ENCODE results near the gene FIBP.

Gene FIBP

DNA sequence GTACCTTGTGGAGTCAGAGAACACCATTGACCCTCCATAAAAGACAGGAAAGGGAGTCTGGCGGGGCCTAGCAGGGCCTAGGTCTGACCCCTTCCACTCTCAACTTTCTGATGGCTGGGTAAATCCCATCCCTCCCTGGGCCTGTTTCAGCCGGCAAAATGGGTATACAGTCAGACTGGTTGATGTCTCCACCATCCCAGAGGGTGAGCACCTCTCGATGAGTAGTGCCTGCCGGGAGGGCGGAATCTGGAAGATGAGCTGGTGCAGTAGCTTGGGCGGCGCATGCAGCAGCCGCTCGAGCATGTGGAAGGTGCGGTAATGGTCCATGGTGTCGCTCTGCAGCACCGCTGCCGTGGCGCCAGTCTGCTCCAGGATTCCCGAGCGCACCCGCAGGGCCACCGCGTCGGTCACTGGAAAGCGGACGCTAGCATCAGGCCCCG, 528 bp downstream of the FIBP start:
- DNase-seq: no peak

DNA sequence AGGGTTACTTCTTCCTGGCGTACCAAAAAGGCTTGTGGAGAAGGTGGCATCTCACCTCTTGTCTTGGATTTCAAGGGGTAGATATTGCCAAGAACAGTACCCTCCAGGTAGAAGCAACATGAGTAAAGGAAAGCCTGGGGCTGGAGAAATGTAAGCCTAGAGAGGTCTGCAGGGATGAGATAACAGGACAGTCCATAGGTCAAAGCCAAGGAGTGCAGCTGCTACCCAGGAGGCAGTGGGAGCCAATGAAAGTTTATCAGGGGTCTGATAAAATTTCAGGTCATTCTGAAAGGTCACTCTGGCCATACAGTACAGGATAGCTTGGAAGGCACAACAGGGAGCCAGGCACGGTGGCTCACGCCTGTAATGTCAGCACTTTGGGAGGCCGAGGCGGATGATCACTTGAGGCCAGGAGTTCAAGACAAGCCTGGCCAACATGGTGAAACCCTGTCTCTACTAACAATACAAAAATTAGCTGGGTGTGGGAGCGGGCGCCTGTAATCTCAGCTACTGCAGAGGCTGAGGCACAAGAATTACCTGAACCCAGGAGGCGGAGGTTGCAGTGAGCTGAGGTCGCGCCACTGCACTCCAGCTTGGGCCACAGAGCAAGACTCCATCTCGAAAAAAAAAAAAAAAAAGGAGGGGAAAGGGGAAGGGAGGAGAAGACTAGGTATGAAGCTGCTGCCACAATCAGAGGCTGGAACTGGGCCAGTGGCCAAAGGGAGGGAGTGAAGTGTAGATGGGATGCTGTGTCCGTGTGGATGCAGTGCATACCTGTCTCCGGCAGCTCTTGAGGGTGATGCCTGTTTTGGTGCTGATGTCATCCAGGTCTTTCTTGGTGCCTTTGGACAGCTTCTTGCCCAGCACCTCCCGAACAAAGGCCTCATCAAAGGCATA, 1.2 kb downstream of the FIBP start:
- no peak for DNase-seq

DNA sequence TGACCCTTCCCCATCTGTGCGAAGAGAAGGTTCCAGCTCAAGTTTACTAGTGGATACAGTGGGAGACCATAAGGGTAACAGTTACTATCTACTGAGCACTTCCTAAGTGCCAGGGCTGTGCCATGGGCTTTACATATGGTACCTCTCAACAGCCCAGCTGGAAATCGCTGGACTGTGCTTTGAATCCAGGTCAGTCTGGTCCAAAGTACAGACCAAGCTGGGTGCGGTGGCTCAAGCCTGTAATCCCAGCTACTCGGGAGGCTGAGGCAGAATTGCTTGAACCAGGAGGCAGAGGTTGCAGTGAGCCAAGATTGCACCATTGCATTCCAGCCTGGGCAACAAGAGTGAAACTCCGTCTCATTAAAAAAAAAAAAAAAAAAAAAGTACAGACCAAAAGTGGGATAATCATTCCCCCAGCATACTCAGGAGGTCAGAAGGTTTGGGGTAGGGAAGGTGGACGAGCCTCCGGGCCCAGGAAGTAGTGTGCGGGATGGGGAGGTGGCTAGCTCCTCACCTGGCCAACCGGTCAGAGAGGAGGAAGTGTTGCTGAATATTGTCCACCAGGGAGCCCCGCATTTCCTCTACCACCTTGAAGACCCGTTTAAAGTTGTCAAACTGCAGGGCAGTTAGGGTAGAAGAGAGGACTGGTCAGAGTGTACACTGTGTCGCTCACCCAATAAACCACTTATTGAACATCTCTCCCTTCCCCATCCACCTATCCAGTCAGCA, 2.3 kb downstream of the FIBP start:
- DNase-seq: no peak

DNA sequence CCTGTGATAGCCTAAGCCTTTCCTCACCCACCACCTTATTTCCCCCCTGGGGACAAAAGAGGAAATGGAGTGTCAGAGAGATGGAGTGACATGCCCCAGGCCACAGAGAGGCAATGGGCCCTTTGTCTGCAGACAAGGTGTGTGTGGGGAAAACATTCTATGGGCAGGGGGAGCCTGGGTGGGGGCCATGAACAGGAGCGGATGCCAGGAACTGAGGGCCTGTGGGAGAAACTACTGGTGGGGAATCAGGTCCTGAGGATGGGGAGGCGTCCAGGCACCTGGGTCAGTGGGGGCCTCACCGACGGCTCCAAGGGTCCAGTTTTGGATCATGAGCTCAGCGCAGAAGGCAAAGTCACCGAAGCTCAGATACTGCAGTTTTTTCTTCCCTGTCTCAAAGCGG, 3.0 kb downstream of the FIBP start:
- no peak for DNase-seq

DNA sequence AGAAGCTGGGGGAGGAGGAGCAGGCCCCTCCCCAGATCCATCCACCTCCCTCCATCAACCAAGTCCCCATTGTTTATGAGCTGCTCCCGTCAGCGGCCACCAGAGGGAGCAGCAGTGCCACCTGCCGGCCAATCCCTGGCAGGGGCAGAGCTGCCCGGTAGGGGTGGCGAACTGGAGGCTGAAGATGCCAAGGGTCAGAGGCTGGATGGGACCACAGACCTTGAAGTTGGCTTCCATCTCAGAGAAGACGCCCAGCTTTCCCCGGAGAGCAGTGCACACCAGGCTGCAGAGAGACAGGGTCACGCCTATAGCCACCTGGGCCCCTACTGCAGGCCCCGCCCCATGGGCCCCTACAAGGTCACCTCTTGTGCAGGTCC, 3.6 kb downstream of the FIBP start:
- peak; percentile 80 for DNase-seq

DNA sequence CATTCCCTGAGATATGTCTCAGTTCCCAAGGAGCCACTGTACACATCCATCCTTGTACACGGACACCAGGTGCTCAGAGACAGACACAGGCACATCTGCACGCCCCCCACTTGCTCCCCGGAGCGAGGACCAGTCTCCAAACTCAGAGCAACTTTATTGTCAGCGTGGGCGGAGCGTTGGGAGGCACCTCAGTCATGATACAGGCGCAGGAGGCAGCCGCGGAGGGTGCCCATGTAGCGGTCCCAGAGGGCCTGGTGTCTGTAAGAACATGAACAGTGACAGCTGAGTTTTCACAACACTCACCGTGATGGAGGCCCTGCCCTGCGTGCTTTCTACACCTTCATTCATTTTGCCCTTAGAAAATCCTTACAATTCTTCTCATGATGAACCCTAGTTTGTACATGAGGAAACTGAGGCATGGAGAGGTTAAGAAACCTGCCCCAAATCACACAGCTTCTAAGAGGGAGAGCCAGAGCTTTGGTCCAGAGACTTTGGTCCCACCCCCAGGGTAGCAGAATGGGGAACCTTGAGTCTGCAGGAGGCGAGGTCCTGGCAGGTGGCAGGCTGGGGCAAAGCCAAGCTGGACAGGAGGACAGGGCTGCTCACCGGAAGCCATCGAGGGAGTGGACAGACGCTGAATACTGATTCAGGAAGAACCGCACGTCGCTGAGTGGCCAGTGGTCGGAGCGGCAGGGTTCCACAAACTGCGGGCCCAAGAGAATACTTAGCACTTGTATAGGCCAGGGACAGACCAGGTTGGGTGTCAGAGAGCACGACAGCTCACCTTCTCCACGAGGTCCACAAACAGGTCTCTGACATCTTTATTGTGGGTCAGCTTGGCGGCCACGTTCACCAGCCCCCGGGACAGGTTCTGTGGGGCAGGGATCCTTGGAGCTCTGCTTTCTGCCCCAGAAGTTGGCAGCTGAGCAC, 4.2 kb downstream of the FIBP start:
- DNase-seq: no peak

DNA sequence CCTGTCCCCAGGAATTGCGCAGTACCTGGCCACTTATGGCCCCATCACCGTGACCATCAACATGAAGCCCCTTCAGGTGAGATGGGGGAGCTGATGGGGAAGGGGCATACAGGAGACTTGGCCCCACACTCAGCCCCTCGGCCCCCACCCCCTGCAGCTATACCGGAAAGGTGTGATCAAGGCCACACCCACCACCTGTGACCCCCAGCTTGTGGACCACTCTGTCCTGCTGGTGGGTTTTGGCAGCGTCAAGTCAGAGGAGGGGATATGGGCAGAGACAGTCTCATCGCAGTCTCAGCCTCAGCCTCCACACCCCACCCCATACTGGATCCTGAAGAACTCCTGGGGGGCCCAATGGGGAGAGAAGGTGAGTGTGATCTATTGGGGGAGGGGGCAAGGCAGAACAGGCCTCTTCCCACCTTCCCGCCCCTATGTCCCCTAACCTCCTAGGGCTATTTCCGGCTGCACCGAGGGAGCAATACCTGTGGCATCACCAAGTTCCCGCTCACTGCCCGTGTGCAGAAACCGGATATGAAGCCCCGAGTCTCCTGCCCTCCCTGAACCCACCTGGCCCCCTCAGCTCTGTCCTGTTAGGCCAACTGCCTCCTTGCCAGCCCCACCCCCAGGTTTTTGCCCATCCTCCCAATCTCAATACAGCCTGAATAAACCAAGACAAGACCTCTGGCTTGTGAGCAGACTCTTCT, 5.1 kb downstream of the FIBP start:
- DNase-seq: no peak

DNA sequence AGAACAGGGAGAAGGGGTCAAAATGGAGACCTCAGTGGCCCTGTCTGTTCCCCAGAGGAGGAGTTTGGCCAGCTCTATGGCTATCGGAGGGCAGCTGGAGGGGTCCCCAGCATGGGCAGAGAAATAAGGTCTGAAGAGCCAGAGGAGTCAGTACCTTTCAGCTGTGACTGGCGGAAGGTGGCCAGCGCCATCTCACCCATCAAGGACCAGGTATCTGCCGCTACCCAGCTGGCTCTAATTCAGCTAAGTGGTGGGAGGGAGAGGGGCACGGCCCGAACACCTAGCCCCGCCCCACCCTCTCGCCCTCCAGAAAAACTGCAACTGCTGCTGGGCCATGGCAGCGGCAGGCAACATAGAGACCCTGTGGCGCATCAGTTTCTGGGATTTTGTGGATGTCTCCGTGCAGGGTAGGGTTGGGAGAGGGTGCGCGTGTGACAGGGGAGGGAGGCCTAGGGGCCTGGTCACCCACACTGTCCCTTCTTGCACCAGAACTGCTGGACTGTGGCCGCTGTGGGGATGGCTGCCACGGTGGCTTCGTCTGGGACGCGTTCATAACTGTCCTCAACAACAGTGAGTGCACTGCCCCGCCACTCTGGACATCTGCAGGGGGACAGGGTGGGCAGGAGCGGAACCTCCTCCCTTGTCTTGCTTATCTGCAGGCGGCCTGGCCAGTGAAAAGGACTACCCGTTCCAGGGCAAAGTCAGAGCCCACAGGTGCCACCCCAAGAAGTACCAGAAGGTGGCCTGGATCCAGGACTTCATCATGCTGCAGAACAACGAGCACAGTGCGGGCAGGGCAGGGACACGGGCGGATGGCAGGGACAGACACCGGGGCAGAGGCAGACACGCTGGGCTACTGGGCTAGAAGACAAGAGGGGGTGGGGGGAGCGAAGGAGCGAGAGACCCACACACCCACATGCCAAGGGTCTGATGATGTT, 5.9 kb downstream of the FIBP start:
- DNase-seq: no peak

DNA sequence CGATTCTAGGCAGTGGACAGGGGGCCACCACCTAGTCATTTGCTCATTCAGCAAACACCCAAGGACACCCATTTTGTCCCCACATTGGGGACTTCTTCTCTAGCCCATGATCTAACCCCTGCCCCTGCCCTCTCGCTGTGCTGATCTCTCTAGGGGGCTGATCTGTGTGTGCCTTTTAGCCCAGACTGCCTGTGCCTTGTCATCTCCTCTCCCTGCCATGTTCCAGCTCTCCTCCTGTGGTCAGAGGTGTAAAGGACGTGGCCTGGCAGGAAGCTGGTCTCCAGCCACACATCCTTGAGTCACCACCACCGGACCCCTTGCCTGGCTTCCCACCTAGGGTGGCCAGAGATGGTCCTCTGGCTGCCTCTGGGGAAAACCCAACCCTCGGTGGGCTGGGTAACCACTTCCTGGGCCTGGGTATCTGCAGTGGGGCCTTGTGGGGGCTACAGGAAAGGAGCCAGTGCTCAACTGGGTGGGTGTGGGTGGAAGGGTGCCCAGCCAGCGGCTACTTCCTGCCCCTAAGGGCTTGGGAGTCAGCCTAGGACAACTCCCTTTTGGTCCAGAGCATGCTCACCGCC, 7.3 kb downstream of the FIBP start:
- DNase-seq: no peak

DNA sequence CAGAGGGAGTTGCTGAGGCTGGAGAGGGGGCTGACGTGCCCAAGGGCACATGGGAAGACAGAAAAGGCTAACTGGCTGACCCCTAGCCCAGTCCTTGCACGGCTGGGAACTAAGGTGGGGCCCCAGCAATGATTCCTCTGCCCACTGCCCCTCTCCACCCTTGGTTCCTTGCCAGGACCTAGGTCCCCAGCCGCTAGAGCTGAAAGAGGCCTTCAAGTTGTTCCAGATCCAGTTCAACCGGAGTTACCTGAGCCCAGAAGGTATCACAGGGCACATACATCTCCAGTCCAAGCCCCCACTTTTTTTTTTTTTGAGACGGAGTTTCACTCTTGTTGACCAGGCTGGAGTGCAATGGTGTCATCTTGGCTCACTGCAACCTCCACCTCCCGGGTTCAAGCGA, 8.2 kb downstream of the FIBP start:
- no peak for DNase-seq

DNA sequence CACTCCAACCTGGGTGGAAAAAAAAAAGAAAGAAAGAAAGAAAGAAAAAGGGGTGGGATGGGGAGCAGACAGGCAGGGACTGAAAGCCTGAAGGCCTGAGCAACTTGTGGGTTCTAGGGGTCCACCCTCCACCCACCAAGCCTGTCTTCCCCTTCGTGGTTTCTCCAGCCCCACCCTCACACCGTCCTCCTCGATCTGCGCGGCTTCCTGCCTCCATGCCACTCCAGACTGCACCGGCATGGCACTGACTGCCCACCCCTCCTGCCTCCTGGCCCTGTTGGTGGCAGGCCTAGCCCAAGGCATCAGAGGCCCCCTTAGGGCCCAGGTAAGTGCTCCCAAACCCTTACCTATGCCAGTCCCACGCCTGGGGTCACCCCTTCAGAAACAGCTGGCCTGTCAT, 8.7 kb downstream of the FIBP start, which contains the start of gene CTSW:
CTSW (plus strand) TSS at position 221 of the 400 bp plus-strand sequence; CDS start at position 239, 18 bp downstream.
- peak; percentile 47 for DNase-seq

DNA sequence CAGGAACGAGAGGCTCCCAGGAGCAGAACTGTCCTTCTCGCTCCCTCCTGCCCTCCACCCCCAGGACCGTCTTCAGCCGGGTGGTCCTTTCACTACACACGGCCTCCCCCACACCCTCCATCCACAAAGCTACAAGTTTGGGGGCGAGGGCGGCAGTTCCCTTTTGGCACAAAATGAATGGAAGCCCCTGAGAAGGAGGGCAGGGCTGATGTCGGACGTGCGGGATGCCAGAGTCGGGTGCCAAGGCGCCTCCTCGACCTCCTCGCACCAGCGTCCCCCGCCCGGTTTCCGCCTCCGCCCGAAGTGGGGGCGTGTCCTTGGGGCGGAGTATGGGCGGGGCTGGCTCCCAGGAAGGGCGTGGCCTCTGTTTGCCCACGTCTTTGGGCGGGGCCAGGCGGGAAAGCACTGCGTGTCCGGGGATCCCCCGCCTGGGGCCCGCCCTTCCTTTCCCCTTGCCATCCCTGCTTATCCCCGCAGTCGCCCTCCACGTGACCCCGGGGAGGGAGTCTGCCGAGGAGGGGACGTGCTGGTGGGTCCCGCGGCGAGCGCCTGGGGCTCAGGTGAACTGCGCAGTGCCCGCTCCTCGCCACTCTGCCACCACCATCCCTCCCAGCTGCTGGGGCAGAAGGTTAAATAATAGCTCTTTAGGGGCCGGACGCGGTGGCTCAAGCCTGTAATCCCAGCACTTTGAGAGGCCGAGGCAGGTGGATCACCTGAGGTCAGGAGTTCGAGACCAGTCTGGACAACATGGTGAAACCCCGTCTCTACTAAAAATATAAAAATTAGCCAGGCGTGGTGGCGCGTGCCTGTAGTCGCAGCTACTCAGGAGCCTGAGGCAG, 14.7 kb downstream of the FIBP start:
- peak; percentile 95 for DNase-seq

DNA sequence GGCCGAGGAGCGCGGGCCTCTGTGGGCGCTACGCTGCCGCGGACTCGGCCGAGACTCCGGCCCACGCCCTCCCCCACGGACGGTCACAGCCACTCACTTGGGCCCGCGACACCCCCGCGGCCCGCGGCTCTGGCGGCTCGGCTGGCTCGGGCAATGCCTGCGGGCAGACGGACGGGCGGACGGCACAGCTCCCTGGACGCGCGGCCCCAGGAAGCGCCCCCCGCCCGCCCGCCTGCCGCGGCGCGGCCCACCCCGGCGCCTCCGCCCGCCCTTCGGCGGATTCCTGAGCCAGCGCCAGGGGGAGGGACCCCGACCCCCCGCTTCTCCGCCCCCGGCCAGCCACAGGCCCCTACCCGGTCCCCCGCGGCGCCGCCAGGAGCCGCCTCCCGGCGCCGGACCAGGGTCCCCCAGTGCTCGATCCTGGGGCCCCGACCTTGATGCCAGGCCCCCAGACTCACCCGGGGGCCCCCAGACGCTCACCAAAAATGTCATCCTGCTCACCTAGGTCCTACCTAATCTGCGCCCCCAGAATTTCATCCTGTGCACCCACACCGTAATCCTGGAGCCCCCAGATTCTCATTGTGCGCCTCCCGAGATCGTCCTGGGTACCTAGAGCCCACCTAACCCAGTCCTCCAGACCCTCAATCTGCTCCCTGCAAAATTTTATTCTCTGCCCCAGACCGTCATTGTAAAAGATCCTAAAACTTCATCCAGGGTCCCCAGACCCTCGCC, 15.5 kb downstream of the FIBP start, which contains the start of gene EFEMP2:
EFEMP2 (minus strand) TSS at position 215 of the 732 bp plus-strand sequence. CDS start 446 bp downstream, outside the sequence.
- no peak for DNase-seq

DNA sequence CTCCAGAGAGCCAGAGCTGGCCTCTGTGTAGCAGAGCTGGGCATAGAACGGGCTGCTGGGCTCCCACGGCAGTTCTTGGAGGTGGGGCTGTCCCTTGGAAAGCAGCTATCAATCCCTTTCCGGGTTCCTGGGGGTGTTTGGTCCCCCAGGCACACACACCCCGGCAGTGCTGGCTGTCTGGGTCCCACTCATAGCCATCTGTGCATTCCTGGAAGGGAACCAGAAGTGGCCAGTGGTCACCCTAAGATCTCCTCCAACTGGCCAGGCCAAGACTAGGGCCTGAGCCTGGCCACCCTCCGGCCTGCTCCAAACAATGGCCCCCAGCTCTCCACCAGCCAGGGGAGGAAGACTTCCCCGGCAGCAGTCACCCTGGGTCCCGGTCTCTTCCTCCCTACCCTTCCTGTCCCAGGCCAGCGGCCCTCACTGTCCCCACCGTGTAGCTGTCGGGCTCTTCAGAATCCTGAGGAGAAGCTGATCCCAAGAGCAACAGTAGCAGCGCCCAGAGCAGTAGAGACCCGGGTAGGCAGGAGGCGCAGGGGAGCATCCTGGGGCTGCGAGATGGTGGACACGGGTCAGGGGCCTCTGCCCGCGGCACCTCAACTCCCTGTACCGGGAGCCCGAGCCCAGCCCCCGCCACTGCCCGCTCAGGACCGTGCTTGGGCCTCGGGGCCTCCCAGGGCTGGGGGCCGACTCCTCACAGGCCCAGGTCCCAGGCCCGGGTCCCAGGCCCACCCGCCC, 16.3 kb downstream of the FIBP start:
- DNase-seq: no peak

DNA sequence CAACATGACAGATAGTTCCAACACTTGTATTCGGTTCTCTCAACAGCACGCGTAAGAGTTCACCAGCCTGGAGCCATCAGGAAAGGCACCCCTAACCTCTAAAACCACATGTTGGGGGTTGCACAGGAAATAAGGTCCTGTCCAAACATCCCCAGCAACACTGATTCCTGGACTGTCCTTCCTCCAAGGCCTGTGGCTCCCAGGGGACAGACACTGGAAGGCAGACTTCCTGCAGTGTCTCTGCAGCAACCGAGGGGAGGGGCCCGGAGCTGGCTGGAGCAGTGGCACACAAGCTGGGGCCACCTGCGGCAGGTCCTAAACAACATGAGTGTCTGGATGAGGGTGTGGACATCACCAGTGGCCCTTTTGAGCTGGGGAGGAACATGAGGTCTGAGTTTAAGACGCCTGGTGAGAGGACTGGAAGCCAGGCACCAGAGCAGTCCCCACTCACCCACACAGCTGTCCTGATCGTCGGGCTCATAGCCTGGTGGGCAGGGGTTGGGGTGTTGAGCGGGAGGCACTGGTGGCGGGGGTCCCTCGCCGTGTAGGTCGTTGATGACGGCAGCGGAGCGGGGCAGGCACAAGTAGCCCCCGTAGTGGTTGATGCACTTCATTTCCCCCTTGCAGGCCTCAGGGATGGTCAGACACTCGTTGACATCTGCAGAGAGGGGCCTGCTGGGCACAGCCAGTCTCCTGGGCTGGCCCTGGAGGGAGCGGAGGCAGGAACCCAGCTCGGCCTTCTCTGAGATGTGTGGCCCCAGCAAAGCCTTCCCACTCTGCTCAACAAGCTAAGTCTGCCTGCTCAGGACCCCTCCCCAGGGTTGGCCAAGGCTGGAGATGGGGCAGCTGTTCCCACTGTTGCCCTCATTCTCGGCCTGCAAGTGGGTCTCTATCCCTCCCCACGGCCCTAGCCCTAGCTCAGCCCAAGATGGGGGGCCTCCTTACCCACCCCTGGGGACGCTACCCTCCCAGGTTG, 17.3 kb downstream of the FIBP start:
- DNase-seq: no peak

DNA sequence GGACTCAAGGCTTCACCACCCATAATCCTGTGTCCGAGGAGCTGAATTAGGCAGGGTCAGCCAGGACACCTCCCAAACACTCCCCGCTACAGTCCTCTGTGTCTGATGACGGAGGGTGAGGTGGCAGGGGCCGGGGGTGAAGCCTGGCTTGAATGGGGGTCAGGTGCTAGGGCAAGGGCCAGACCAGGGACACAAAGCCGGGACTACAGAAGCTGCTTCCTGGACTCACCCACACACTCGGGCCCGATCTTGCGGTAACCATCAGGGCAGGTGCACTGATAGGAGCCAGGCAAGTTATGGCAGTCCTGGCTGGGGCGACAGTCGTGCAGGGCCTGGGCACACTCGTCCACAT, 18.0 kb downstream of the FIBP start:
- DNase-seq: no peak

Measured in CD4-positive, alpha-beta T cell treated with Interferon gamma for 1 hour (primary cell).